HG03575 (cell line): Measurements from ENCODE around the gene RNU7-1.

Experiments used
- ATAC-seq: cut with Tn5 transposase; IDR thresholded peaks from one replicate; pipeline ENCODE4 v1.9.1; 2021; ENCODE audit not compliant: unreplicated experiment, insufficient number of reproducible peaks, low FRiP score; ENCODE audit errors: extremely low read depth

Gene RNU7-1

GRCh38 chr12:6960593-6961277, 17.1 kb downstream of the RNU7-1 start:
- ATAC-seq: no peak

- ATAC-seq: no peak
Measured at GRCh38 chr12:6961278-6961694, 17.7 kb downstream of the RNU7-1 start.

- no peak for ATAC-seq
Measured at GRCh38 chr12:6961695-6962284, 18.2 kb downstream of the RNU7-1 start.

- ATAC-seq: no peak
Measured at GRCh38 chr12:6962285-6963015, 18.8 kb downstream of the RNU7-1 start.

GRCh38 chr12:6963016-6963731, 19.6 kb downstream of the RNU7-1 start:
- ATAC-seq: no peak

- ATAC-seq: no peak
Measured at GRCh38 chr12:6963791-6964413, 20.3 kb downstream of the RNU7-1 start.

GRCh38 chr12:6964605-6965025, 21.0 kb downstream of the RNU7-1 start:
- ATAC-seq: no peak

- ATAC-seq: no peak
Measured at GRCh38 chr12:6965026-6965661, 21.5 kb downstream of the RNU7-1 start.

GRCh38 chr12:6965714-6966113, 22.1 kb downstream of the RNU7-1 start:
- no peak for ATAC-seq

- ATAC-seq: no peak
Measured at GRCh38 chr12:6966351-6966750, 22.7 kb downstream of the RNU7-1 start.

- ATAC-seq: no peak
Measured at GRCh38 chr12:6967651-6968100, 24.1 kb downstream of the RNU7-1 start.

- ATAC-seq: no peak
Measured at GRCh38 chr12:6968426-6968825, 24.8 kb downstream of the RNU7-1 start.

GRCh38 chr12:6970096-6970527, 26.5 kb downstream of the RNU7-1 start:
- no peak for ATAC-seq

- ATAC-seq: no peak
Measured at GRCh38 chr12:6974180-6974579, 30.6 kb downstream of the RNU7-1 start.

GRCh38 chr12:6975297-6976032, 31.8 kb downstream of the RNU7-1 start:
- ATAC-seq: no peak

- ATAC-seq: no peak
Measured at GRCh38 chr12:6977653-6978052, 34.0 kb downstream of the RNU7-1 start.

GRCh38 chr12:6978188-6978587, 34.6 kb downstream of the RNU7-1 start:
- no peak for ATAC-seq

GRCh38 chr12:6978611-6979011, 35.0 kb downstream of the RNU7-1 start:
- no peak for ATAC-seq
